ENCODE measurements around the gene ROCK2.

ROCK2 gene

DNA sequence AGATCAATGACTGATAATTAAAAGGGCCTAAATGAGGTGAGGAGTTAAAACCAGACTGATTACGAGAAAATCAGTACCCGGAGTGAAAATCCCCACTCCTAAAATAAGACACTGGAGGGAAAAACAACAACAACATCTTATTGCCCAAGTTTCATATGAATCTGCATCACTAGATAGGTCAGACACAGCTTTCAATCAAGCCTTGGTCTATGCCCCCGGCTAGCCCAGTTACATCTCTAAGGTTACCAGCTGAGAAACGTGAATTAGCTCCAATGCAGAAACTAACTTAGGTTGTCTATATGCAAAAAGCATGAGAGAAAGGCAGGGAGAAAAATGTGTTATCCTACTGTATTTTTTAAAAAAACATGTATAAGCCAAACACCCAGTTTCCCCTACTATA is 53.7 kb downstream of the ROCK2 start:
- TF ChIP-seq, protein P1, sequence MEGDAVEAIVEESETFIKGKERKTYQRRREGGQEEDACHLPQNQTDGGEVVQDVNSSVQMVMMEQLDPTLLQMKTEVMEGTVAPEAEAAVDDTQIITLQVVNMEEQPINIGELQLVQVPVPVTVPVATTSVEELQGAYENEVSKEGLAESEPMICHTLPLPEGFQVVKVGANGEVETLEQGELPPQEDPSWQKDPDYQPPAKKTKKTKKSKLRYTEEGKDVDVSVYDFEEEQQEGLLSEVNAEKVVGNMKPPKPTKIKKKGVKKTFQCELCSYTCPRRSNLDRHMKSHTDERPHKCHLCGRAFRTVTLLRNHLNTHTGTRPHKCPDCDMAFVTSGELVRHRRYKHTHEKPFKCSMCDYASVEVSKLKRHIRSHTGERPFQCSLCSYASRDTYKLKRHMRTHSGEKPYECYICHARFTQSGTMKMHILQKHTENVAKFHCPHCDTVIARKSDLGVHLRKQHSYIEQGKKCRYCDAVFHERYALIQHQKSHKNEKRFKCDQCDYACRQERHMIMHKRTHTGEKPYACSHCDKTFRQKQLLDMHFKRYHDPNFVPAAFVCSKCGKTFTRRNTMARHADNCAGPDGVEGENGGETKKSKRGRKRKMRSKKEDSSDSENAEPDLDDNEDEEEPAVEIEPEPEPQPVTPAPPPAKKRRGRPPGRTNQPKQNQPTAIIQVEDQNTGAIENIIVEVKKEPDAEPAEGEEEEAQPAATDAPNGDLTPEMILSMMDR (conservative IDR thresholded peaks at IDR 0.05; ENCODE audit: low read depth, low read length), result no peak
- no peaks in the 10 kb centered on the region for H3K4me1 ChIP-seq (ENCODE audit: low read depth, poor library complexity, severe bottlenecking)
- H3K4me2 ChIP-seq, result no peak overlapping the region
- H3K4me3 ChIP-seq (IDR thresholded peaks at IDR 0.05; ENCODE audit: insufficient read depth, low read depth, low read length), result no peak overlapping the region
- H3K27ac ChIP-seq, result no peak overlapping the region
- H3K79me2 ChIP-seq (ENCODE audit: insufficient read depth, low read depth), result peaks cover 4% of the 10 kb centered on the region; the same call in 1 of the 2 replicates
- no peak overlapping the region for H2AFZ ChIP-seq (ENCODE audit: low read depth)
- no peaks in the 10 kb centered on the region for H3K27me3 ChIP-seq (ENCODE audit: insufficient read depth, low read depth)
- no peak overlapping the region for H3K9ac ChIP-seq
- no peaks in the 10 kb centered on the region for H3K36me3 ChIP-seq (ENCODE audit: insufficient read depth)
- H4K20me1 ChIP-seq (ENCODE audit: insufficient read depth), result no peaks in the 10 kb centered on the region

DNA sequence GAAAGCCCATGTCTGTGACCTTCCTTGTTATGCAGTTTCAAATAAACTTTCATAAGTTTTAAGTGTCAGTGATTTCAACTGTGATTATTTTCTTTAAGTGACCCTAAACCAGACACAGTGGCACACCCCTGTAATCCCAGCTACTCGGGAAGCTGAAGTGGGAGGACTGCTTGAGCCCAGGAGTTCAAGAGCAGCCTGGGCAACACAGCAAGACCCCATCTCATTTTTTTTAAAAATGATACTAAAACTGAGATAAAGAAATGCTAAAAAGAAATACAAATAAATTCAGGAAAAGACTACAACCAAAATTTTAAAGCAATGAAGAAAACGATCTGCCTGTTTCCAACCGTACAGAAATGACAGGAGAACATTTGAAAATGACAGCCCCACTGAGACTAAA is 54.2 kb downstream of the ROCK2 start:
- Histone ChIP-seq H3K79me2 (ENCODE audit: insufficient read depth, low read depth) (no peaks in the 10 kb centered on the region; the same call in 1 of the 2 replicates), H2AFZ (ENCODE audit: low read depth) (no peak overlapping the region), H3K36me3 (ENCODE audit: insufficient read depth) (no peaks in the 10 kb centered on the region), H4K20me1 (ENCODE audit: insufficient read depth) (no peaks in the 10 kb centered on the region), H3K4me2 (no peak overlapping the region), H3K27me3 (ENCODE audit: insufficient read depth, low read depth) (no peaks in the 10 kb centered on the region), H3K9ac (no peak overlapping the region), H3K4me3 (IDR thresholded peaks at IDR 0.05; ENCODE audit: insufficient read depth, low read depth, low read length) (no peak overlapping the region), H3K4me1 (ENCODE audit: low read depth, poor library complexity, severe bottlenecking) (no peaks in the 10 kb centered on the region), H3K27ac (no peak overlapping the region)
- TF ChIP-seq, protein P1 (conservative IDR thresholded peaks at IDR 0.05; ENCODE audit: low read depth, low read length), result no peak

DNA sequence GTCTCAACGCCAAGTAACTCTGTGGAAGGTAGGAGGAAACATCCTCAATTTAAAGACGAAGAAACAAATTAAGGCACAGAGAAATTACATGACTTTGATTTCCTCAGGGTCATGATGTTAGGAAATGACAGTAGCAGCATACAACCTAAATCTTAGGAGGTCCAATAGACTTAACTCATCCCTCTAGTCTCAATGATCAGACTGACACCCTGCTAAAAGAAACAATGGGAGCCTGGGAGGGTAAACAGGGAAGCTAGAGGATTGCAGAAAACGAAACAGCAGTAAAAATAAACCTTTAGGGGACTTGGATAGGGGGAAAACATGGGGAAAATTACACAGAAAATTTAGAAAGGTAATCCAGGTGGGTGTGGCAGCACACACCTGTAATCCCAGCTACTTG is 56.0 kb downstream of the ROCK2 start:
- H3K4me1 ChIP-seq (ENCODE audit: low read depth, poor library complexity, severe bottlenecking), result no peaks in the 10 kb centered on the region
- TF ChIP-seq, protein P1 (conservative IDR thresholded peaks at IDR 0.05; ENCODE audit: low read depth, low read length), result no peak
- no peaks in the 10 kb centered on the region for H3K27me3 ChIP-seq (ENCODE audit: insufficient read depth, low read depth)
- no peak overlapping the region for H3K27ac ChIP-seq
- H3K36me3 ChIP-seq (ENCODE audit: insufficient read depth), result no peaks in the 10 kb centered on the region
- no peaks in the 10 kb centered on the region for H4K20me1 ChIP-seq (ENCODE audit: insufficient read depth)
- H3K4me2 ChIP-seq, result no peak overlapping the region
- H3K79me2 ChIP-seq (ENCODE audit: insufficient read depth, low read depth), result no peaks in the 10 kb centered on the region; the same call in 1 of the 2 replicates
- H2AFZ ChIP-seq (ENCODE audit: low read depth), result no peak overlapping the region
- no peak overlapping the region for H3K4me3 ChIP-seq (IDR thresholded peaks at IDR 0.05; ENCODE audit: insufficient read depth, low read depth, low read length)
- no peak overlapping the region for H3K9ac ChIP-seq

DNA sequence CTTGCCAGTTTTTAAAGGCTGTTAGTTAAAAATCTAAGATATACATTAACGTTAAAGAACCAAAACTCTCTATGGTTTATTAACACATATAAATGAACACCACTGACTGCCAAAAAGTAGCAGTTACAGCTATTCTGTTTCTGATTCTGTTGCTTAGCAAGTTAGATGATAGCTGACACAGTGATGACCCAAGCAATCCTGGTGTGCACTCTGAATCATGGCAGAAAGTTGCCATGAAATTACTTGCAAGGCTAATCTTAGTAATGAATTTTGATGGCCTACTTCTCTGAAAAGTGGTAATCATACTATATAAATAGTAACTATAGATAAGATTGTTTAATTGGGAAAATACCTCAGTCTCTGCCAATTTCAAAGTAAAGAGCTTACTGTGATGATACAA is 57.7 kb downstream of the ROCK2 start:
- H3K9ac ChIP-seq, result no peak overlapping the region
- H3K4me1 ChIP-seq (ENCODE audit: low read depth, poor library complexity, severe bottlenecking), result no peaks in the 10 kb centered on the region
- no peaks in the 10 kb centered on the region; the same call in 1 of the 2 replicates for H3K79me2 ChIP-seq (ENCODE audit: insufficient read depth, low read depth)
- no peak overlapping the region for H3K4me3 ChIP-seq (IDR thresholded peaks at IDR 0.05; ENCODE audit: insufficient read depth, low read depth, low read length)
- no peak overlapping the region for H3K4me2 ChIP-seq
- H2AFZ ChIP-seq (ENCODE audit: low read depth), result no peak overlapping the region
- H3K27me3 ChIP-seq (ENCODE audit: insufficient read depth, low read depth), result no peaks in the 10 kb centered on the region
- TF ChIP-seq, protein P1 (conservative IDR thresholded peaks at IDR 0.05; ENCODE audit: low read depth, low read length), result no peak
- no peak overlapping the region for H3K27ac ChIP-seq
- H3K36me3 ChIP-seq (ENCODE audit: insufficient read depth), result no peaks in the 10 kb centered on the region
- no peaks in the 10 kb centered on the region for H4K20me1 ChIP-seq (ENCODE audit: insufficient read depth)

Data from KMS-11 (cell line).